ENCODE data around the gene LHFPL3. TPM values are rescaled to one million over a fixed set of nuclear protein-coding genes. Genes with fewer than 3 reads are reported as not detected.

Gene LHFPL3
- total RNA-seq, 1 donor from 2014 or later = not detected

- TF ChIP-seq CTCF (IDR thresholded peaks at IDR 0.05; ENCODE audit: unreplicated experiment) = no peak
- peaks cover 19% of the 10 kb centered on the region for H3K4me1 Mint-ChIP-seq (ENCODE audit: low read depth)
- no peaks in the 10 kb centered on the region for H3K36me3 Mint-ChIP-seq (ENCODE audit: insufficient read depth)
- H3K27ac Mint-ChIP-seq = no peak overlapping the region
- peaks cover 4% of the 10 kb centered on the region for H3K27me3 Mint-ChIP-seq
- peaks cover 3% of the 10 kb centered on the region for H3K9me3 Mint-ChIP-seq (ENCODE audit: low read depth)
- no peak overlapping the region for H3K4me3 Mint-ChIP-seq (ENCODE audit: low read depth)
- no peak for DNase-seq (ENCODE audit: low spot score, unreplicated experiment)
Observed at GRCh38 chr7:104357166-104357565, 28.8 kb downstream of the LHFPL3 start.

- no peaks in the 10 kb centered on the region for H3K27me3 Mint-ChIP-seq
- no peak overlapping the region for H3K4me3 Mint-ChIP-seq (ENCODE audit: low read depth)
- DNase-seq (ENCODE audit: low spot score, unreplicated experiment) = no peak
- H3K9me3 Mint-ChIP-seq (ENCODE audit: low read depth) = peaks cover 3% of the 10 kb centered on the region
- H3K36me3 Mint-ChIP-seq (ENCODE audit: insufficient read depth) = no peaks in the 10 kb centered on the region
- H3K27ac Mint-ChIP-seq = no peak overlapping the region
- TF ChIP-seq CTCF (IDR thresholded peaks at IDR 0.05; ENCODE audit: unreplicated experiment) = no peak
- peaks cover 32% of the 10 kb centered on the region for H3K4me1 Mint-ChIP-seq (ENCODE audit: low read depth)
Observed at GRCh38 chr7:104358446-104359132, 30.2 kb downstream of the LHFPL3 start.

GRCh38 chr7:104362756-104363155 is 34.4 kb downstream of the LHFPL3 start:
- TF ChIP-seq CTCF (IDR thresholded peaks at IDR 0.05; ENCODE audit: unreplicated experiment) = no peak
- no peak for DNase-seq (ENCODE audit: low spot score, unreplicated experiment)
- no peak overlapping the region for H3K4me3 Mint-ChIP-seq (ENCODE audit: low read depth)
- H3K36me3 Mint-ChIP-seq (ENCODE audit: insufficient read depth) = no peaks in the 10 kb centered on the region
- H3K27me3 Mint-ChIP-seq = peaks cover 7% of the 10 kb centered on the region
- peaks cover 3% of the 10 kb centered on the region for H3K9me3 Mint-ChIP-seq (ENCODE audit: low read depth)
- H3K4me1 Mint-ChIP-seq (ENCODE audit: low read depth) = peaks cover 37% of the 10 kb centered on the region
- no peak overlapping the region for H3K27ac Mint-ChIP-seq

GRCh38 chr7:104363355-104363754 is 35.0 kb downstream of the LHFPL3 start:
- DNase-seq (ENCODE audit: low spot score, unreplicated experiment) = no peak

GRCh38 chr7:104366390-104366789 is 38.0 kb downstream of the LHFPL3 start:
- no peak for TF ChIP-seq CTCF (IDR thresholded peaks at IDR 0.05; ENCODE audit: unreplicated experiment)
- H3K27me3 Mint-ChIP-seq = peaks cover 7% of the 10 kb centered on the region

More at GRCh38 chr7:104363355-104363754, 35.0 kb downstream of the LHFPL3 start:
- TF ChIP-seq CTCF (IDR thresholded peaks at IDR 0.05; ENCODE audit: unreplicated experiment) = no peak
- H3K9me3 Mint-ChIP-seq (ENCODE audit: low read depth) = peaks cover 3% of the 10 kb centered on the region
- H3K27ac Mint-ChIP-seq = no peak overlapping the region
- peaks cover 37% of the 10 kb centered on the region for H3K4me1 Mint-ChIP-seq (ENCODE audit: low read depth)
- H3K27me3 Mint-ChIP-seq = peaks cover 7% of the 10 kb centered on the region
- no peak overlapping the region for H3K4me3 Mint-ChIP-seq (ENCODE audit: low read depth)
- H3K36me3 Mint-ChIP-seq (ENCODE audit: insufficient read depth) = no peaks in the 10 kb centered on the region

More at GRCh38 chr7:104366390-104366789, 38.0 kb downstream of the LHFPL3 start:
- peaks cover 3% of the 10 kb centered on the region for H3K9me3 Mint-ChIP-seq (ENCODE audit: low read depth)
- peaks cover 28% of the 10 kb centered on the region for H3K4me1 Mint-ChIP-seq (ENCODE audit: low read depth)
- no peak for DNase-seq (ENCODE audit: low spot score, unreplicated experiment)
- H3K27ac Mint-ChIP-seq = no peak overlapping the region
- no peak overlapping the region for H3K4me3 Mint-ChIP-seq (ENCODE audit: low read depth)
- H3K36me3 Mint-ChIP-seq (ENCODE audit: insufficient read depth) = no peaks in the 10 kb centered on the region
